ENCODE results near the gene LMX1B. TPM values are rescaled to one million over a fixed set of nuclear protein-coding genes. Genes with fewer than 3 reads are reported as not detected.

Gene LMX1B
- total and polyA plus RNA-seq, 7 donors: 0.12 to 1.4 (median 0.16) TPM; not detected in 2

- Histone ChIP-seq H3K9me3 (no peaks in the 10 kb centered on the region), H3K27ac (peak overlapping the region in 1 of 4 donors; percentile 64), H3K4me3 (no peak overlapping the region), H3K4me1 (peaks cover 0 to 22% (median 16%) of the 10 kb centered on the region in 4 donors), H3K36me3 (no peaks in the 10 kb centered on the region), H3K27me3 (peaks cover 0 to 4% (median 0%) of the 10 kb centered on the region in 3 donors)
- intact Hi-C loops (cut with DNase I): no loop called here
- TF ChIP-seq, protein P1, sequence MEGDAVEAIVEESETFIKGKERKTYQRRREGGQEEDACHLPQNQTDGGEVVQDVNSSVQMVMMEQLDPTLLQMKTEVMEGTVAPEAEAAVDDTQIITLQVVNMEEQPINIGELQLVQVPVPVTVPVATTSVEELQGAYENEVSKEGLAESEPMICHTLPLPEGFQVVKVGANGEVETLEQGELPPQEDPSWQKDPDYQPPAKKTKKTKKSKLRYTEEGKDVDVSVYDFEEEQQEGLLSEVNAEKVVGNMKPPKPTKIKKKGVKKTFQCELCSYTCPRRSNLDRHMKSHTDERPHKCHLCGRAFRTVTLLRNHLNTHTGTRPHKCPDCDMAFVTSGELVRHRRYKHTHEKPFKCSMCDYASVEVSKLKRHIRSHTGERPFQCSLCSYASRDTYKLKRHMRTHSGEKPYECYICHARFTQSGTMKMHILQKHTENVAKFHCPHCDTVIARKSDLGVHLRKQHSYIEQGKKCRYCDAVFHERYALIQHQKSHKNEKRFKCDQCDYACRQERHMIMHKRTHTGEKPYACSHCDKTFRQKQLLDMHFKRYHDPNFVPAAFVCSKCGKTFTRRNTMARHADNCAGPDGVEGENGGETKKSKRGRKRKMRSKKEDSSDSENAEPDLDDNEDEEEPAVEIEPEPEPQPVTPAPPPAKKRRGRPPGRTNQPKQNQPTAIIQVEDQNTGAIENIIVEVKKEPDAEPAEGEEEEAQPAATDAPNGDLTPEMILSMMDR (IDR thresholded peaks at IDR 0.05): no peak
- TF ChIP-seq POLR2AphosphoS5 (IDR thresholded peaks at IDR 0.05) (no peak), POLR2A (IDR thresholded peaks at IDR 0.05) (no peak), EP300 (IDR thresholded peaks at IDR 0.05) (no peak)
- 71 to 82% methylated on average over 10 of the region's 10 CpGs for WGBS, 2 donors
- DNase-seq: no peak
These were observed 25.1 kb upstream of the LMX1B start for GRCh38 chr9:126588491-126589168.

GRCh38 chr9:126589349-126589748 lies 24.4 kb upstream of the LMX1B start:
- no peaks in the 10 kb centered on the region for H3K9me3 ChIP-seq
- H3K27me3 ChIP-seq: peaks cover 0 to 10% (median 0%) of the 10 kb centered on the region in 3 donors
- no peak overlapping the region for H3K4me3 ChIP-seq
- TF ChIP-seq POLR2A (IDR thresholded peaks at IDR 0.05): no peak
- TF ChIP-seq EP300 (IDR thresholded peaks at IDR 0.05): no peak
- no peak for TF ChIP-seq POLR2AphosphoS5 (IDR thresholded peaks at IDR 0.05)
- TF ChIP-seq, protein P1 (IDR thresholded peaks at IDR 0.05): no peak
- intact Hi-C loops (cut with DNase I): no loop called here
- no peak for DNase-seq
- H3K4me1 ChIP-seq: peaks cover 0 to 22% (median 16%) of the 10 kb centered on the region in 4 donors
- WGBS, 2 donors: 81 to 85% methylated on average over 6 of the region's 6 CpGs
- no peaks in the 10 kb centered on the region for H3K36me3 ChIP-seq
- no peak overlapping the region for H3K27ac ChIP-seq

DNA sequence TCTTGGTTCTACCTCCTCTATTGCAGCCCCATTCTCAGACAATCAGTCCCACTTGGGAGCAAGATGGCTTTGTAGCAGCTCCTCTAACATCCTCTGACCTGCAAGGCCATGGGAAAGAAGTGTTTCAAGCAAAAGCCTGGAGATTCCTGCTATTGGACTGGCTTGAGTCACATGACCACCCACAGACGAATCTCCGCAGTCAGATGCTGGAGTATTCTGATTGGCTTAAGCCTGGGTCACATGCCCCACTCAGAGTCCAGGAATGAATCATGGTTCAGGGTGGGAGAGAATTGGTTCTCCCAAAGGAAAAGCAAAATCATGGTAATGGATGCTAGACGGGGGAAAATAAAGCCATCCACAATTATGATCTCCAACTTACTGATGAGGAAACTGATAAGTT lies 22.6 kb upstream of the LMX1B start:
- WGBS, 2 donors: 52 to 76% methylated on average over 3 of the region's 3 CpGs
- Histone ChIP-seq H3K4me3 (no peak overlapping the region), H3K9me3 (no peaks in the 10 kb centered on the region), H3K4me1 (peaks cover 0 to 22% (median 16%) of the 10 kb centered on the region in 4 donors), H3K27me3 (peaks cover 0 to 17% (median 0%) of the 10 kb centered on the region in 3 donors), H3K36me3 (no peaks in the 10 kb centered on the region), H3K27ac (no peak overlapping the region)
- no peak for DNase-seq
- intact Hi-C loops (cut with DNase I): no loop called here
- TF ChIP-seq POLR2AphosphoS5 (IDR thresholded peaks at IDR 0.05): no peak
- TF ChIP-seq POLR2A (IDR thresholded peaks at IDR 0.05): no peak
- TF ChIP-seq, protein P1 (IDR thresholded peaks at IDR 0.05): no peak

DNA sequence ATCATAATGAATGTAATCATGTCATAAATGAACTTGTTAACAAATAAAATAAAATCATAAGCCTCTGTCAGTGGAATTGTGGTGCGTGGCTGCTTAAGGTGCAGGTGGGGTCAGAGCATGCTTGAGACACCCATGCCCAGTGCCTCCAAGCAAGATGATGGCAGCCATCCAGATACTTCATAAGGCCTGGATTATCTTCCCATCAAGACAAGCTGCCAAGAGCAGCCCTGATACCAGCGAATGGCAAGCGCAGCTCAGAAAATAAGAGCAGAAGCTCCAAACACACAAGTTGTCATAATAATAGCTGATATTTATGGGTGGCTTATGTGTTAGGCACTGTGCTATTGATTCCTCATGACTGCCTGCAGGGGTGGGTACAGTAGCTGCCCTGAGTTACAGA lies 21.8 kb upstream of the LMX1B start:
- 60 to 80% methylated on average over 3 of the region's 3 CpGs for WGBS, 2 donors
- H3K4me3 ChIP-seq: no peak overlapping the region

DNA sequence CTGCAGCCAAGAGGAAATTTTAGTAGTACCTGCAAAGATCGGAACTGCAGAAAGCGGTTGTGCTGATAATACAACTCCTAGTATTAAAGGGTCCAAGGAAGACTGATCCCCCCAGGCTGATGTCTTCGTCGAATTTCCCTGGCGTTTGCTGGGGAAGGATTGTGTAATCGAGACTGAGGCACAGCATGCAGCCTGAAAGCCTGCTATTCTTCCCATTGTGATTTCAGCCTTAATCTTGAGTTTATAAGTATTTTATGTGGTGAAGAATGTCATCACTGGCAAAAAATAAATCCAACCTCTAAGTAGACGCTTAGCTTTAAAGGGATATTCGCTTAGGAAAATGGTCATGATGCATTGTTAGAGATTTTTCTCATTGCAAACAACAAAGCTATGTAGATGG lies 21.3 kb upstream of the LMX1B start:
- intact Hi-C loops (cut with DNase I): no loop called here
- H3K4me3 ChIP-seq: no peak overlapping the region
- no peaks in the 10 kb centered on the region for H3K36me3 ChIP-seq
- TF ChIP-seq EP300 (IDR thresholded peaks at IDR 0.05) (no peak), POLR2A (IDR thresholded peaks at IDR 0.05) (no peak), POLR2AphosphoS5 (IDR thresholded peaks at IDR 0.05) (no peak)
- TF ChIP-seq, protein P1 (IDR thresholded peaks at IDR 0.05): no peak
- 67 to 69% methylated on average over 8 of the region's 8 CpGs for WGBS, 2 donors
- H3K4me1 ChIP-seq: peaks cover 0 to 14% (median 12%) of the 10 kb centered on the region in 4 donors
- H3K27ac ChIP-seq: no peak overlapping the region
- H3K27me3 ChIP-seq: peaks cover 0 to 24% (median 0%) of the 10 kb centered on the region in 3 donors
- H3K9me3 ChIP-seq: no peaks in the 10 kb centered on the region
- no peak for DNase-seq

More for the DNA sequence above, 21.8 kb upstream of the LMX1B start:
- TF ChIP-seq POLR2AphosphoS5 (IDR thresholded peaks at IDR 0.05) (no peak), EP300 (IDR thresholded peaks at IDR 0.05) (no peak), POLR2A (IDR thresholded peaks at IDR 0.05) (no peak)
- no peaks in the 10 kb centered on the region for H3K9me3 ChIP-seq
- no peaks in the 10 kb centered on the region for H3K36me3 ChIP-seq
- H3K27ac ChIP-seq: no peak overlapping the region
- DNase-seq: no peak
- intact Hi-C loops (cut with DNase I): no loop called here
- peaks cover 0 to 24% (median 0%) of the 10 kb centered on the region in 3 donors for H3K27me3 ChIP-seq
- peaks cover 0 to 20% (median 16%) of the 10 kb centered on the region in 4 donors for H3K4me1 ChIP-seq

All from sigmoid colon (tissue), 7 donors.